ENCODE results near the gene RSPRY1. TPM values are rescaled to one million over a fixed set of nuclear protein-coding genes. Genes with fewer than 3 reads are reported as not detected.
"Not testable (repeated sequence)": the region's sequence is repeated elsewhere in the genome, so short reads cannot be mapped to it uniquely, and the experiment has no call there.

Gene RSPRY1
- total and polyA plus RNA-seq, 5 experiments from 2014 or later, result 25.9 to 34.6 (median 29.3) TPM

DNA sequence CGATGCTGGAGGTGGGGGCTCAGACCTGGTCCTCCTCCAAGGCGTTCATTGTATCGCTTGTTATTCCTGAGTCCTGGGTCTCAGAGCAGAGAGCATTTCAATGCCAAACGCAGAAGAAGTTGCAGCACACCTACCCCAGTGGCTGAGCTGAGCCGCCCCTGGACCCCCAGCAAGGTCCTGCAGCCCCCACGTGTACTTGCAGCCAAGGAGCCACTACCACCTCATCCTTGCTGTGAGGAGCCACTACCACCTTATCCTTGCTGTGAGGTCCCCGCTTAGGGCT is 84.9 kb downstream of the RSPRY1 start:
- ATAC-seq (no peak), DNase-seq (no peak)
- Mint-ChIP-seq H3K27me3 (no peaks in the 10 kb centered on the region), H3K9me3 (no peaks in the 10 kb centered on the region), H3K4me3 (no peak overlapping the region), H3K27ac (no peak overlapping the region), H3K4me1 (peaks cover 19 to 45% (median 40%) of the 10 kb centered on the region in 4 donors), H3K36me3 (no peaks in the 10 kb centered on the region)
- POLR2A ChIA-PET, result interaction anchor here (5.7 kb wide), 1 partner anchor 10 kb away, joined by 55 read pairs; no protein-coding TSS in a partner anchor

DNA sequence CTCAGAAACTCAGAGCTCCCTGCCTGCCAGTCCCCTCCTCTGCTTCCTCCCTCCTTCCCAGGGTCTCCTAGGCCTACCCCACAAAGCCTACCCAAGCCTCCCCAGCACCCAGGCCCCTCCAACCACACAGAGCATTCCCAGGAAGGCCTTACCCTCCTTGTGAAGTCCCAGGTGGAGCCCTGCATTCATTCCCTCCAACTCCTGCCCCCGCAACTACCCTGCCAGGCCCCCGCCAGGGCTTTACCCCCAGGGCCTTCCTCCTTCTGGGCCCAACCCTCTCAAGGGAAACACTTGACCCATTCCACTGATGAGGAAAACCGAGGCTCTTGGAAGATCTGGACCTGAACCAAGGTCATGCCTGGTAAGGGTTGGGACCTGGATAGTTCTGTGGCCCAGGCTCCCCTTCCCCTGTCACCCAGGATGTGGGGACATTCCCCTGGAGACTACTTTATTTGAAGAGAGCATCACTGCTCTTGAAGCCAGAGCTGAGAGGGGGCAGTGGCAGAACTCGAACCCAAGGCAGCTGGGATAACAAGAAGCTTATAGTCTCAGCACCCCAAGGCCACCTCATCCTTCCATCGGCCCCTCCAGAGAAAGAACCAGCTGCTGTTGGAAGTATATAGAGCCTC is 85.9 kb downstream of the RSPRY1 start:
- Mint-ChIP-seq H3K9me3 (no peaks in the 10 kb centered on the region), H3K27ac (peak overlapping the region in 5 of 10 donors; percentile 40 to 81 (median 66)), H3K4me3 (no peak overlapping the region), H3K36me3 (no peaks in the 10 kb centered on the region), H3K27me3 (no peaks in the 10 kb centered on the region), H3K4me1 (peaks cover 14 to 44% (median 38%) of the 10 kb centered on the region in 4 donors)
- DNase-seq (no peak), ATAC-seq (no peak)
- POLR2A ChIA-PET, result interaction anchor here (1.1 to 5.7 kb wide), 2 partner anchors 9 to 26 kb away, joined by 3 to 55 read pairs; no protein-coding TSS in a partner anchor

DNA sequence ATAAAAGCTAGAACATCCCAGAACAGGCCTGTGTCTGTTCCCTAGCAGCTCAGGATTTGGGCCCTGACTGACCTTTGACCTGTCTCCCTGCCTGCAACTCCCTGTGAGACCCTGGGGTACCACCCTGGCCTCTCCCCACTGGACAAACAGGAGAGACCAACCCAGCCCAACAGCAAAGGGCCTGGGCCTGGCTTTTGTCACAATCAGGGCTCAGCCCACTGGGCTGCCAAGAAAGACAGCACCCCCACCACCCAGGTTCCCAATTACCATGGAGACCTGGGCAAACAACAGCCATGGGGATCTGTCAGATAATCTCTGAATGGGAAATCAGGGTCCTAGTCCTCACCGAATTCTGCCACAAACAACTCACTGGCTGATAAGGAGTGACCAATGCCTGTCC is 87.2 kb downstream of the RSPRY1 start:
- ATAC-seq (no peak), DNase-seq (no peak)
- peaks cover 11 to 43% (median 38%) of the 10 kb centered on the region in 4 donors for H3K4me1 Mint-ChIP-seq
- POLR2A ChIA-PET, result no interaction called here
- H3K4me3 Mint-ChIP-seq, result no peak overlapping the region
- no peaks in the 10 kb centered on the region for H3K36me3 Mint-ChIP-seq
- H3K27ac Mint-ChIP-seq, result no peak overlapping the region
- no peaks in the 10 kb centered on the region for H3K27me3 Mint-ChIP-seq
- no peaks in the 10 kb centered on the region for H3K9me3 Mint-ChIP-seq

DNA sequence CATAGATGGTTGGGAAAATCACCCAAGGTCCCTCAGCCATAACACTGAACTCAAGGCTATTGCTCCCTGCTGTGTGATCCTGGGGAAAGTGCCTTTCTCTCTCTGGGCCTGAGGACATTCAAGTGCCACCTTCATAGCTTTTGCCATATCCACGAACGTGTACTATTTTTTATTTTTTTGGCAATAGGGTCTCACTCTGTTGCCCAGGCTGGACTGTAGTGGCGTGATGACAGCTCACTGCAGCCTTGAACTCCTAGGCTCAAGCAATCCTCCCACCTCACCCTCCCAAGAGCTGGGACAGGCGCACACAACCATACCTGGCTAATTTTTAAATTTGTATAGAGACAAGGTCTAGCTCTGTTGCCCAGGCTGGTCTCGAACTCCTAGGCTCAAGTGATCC is 87.7 kb downstream of the RSPRY1 start:
- H3K36me3 Mint-ChIP-seq, result no peaks in the 10 kb centered on the region
- POLR2A ChIA-PET, result no interaction called here
- H3K4me1 Mint-ChIP-seq, result peaks cover 9 to 42% (median 37%) of the 10 kb centered on the region in 4 donors
- no peak overlapping the region for H3K4me3 Mint-ChIP-seq
- ATAC-seq (no peak), DNase-seq (no peak)
- H3K9me3 Mint-ChIP-seq, result no peaks in the 10 kb centered on the region
- no peaks in the 10 kb centered on the region for H3K27me3 Mint-ChIP-seq
- no peak overlapping the region for H3K27ac Mint-ChIP-seq

DNA sequence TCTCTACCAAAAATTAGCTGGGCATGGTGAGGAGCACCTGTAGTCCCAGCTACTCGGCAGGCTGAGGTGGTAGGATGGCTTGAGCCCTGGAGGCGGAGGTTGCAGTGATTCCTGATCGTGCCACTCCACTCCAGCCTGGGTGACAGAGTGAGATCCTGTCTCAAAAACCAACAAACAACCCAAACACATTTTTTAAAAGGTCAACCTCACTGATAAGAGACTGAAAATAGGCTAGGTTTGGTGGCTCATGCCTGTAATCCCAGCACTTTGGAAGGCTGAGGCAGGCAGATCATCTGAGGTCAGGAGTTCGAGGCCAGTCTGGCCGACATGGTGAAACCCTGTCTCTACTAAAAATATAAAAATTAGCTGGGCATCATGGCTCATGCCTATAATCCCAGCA is 89.8 kb downstream of the RSPRY1 start:
- H3K36me3 Mint-ChIP-seq, ATAC-seq, H3K9me3 Mint-ChIP-seq, H3K27ac Mint-ChIP-seq, H3K27me3 Mint-ChIP-seq, DNase-seq, H3K4me3 Mint-ChIP-seq: not testable (repeated sequence)
- POLR2A ChIA-PET, result interaction anchor here (0.7 to 2.2 kb wide), 3 partner anchors 10 to 527 kb away, joined by 3 to 6 read pairs (median 4); no protein-coding TSS in a partner anchor
- H3K4me1 Mint-ChIP-seq, result peaks cover 16 to 51% (median 44%) of the 10 kb centered on the region in 4 donors

DNA sequence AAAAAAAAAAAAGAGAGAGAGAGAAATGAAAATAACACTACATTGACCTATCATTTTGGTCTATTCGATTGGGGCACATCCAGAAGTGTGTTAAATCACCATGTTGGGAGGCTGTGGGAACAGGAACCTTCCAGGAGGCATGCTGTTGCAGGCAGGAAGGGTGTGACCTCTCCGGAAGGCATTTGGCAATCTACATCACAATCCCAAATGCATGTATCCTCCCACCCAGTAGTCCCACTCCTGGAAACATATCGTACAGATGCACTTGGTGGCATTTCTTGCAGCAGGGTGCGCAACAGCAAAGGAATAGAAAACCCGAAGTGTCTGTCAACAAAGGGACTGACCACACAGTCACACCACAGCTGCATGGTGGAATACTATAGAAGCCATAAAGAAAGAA is 90.5 kb downstream of the RSPRY1 start:
- H3K4me3 Mint-ChIP-seq, result peak overlapping the region in 3 of 10 donors; percentile 6 to 56 (median 28)
- peaks cover 15 to 55% (median 45%) of the 10 kb centered on the region in 4 donors for H3K4me1 Mint-ChIP-seq

DNA sequence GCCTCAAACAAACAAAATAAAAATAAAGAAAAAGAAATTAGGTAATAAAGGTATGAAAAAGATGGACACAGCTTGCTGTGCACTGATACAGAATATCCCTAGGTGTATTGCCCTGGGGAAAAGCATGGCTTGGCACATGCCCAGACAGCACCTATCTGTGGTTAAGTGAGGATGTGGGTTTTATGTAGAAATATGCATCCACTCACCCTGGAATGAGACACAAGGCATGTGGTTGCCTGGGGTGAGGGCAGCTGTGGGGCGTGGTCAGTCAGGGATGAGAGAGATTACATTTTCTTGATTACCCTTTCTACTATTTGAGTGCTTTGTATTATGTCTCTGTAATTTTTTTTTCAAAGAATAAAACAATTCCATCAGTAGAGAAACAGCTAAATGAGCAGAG is 91.5 kb downstream of the RSPRY1 start:
- Mint-ChIP-seq H3K27me3 (peaks cover 0 to 2% (median 0%) of the 10 kb centered on the region in 5 donors), H3K36me3 (no peaks in the 10 kb centered on the region), H3K27ac (peak overlapping the region; percentile 28 to 87 (median 66)), H3K4me3 (peak overlapping the region; percentile 29 to 85 (median 74)), H3K9me3 (no peaks in the 10 kb centered on the region), H3K4me1 (peaks cover 15 to 58% (median 44%) of the 10 kb centered on the region in 4 donors)
- POLR2A ChIA-PET, result interaction anchor here (0.9 to 7.3 kb wide), 5 partner anchors 9 to 32 kb away, joined by 3 to 55 read pairs (median 4); partner anchors contain the start of gene ARL2BP
- ATAC-seq (peak; percentile 92 to 98), DNase-seq (peak in 9 of 10 donors; percentile 35 to 79 (median 60))

More for the DNA sequence above, 90.5 kb downstream of the RSPRY1 start:
- no peaks in the 10 kb centered on the region for H3K36me3 Mint-ChIP-seq
- DNase-seq, result no peak
- no peaks in the 10 kb centered on the region for H3K27me3 Mint-ChIP-seq
- H3K9me3 Mint-ChIP-seq, result no peaks in the 10 kb centered on the region
- POLR2A ChIA-PET, result interaction anchor here (0.7 to 1.4 kb wide), 2 partner anchors 21 to 528 kb away, joined by 3 to 6 read pairs; no protein-coding TSS in a partner anchor
- H3K27ac Mint-ChIP-seq, result peak overlapping the region in 5 of 10 donors; percentile 22 to 61 (median 41)
- ATAC-seq, result no peak

DNA sequence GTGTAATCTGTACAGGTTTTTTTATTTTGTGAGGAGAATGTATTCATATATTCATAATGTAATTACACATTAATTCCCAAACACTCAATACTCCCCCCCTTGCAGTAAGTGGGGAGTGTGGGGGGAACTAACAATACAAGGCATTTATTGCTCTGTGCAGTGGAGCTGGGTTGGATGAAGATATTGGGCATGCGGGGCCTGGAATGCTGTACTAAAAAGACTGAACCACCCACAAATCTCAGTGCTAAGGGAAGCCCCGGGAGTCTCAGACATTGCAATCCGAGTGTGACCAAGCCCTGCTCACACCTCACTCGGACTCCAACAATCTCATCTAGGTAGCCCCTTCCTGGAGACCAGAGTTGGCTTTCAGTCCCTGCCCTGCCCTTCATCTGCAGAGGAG is 92.4 kb downstream of the RSPRY1 start:
- no peaks in the 10 kb centered on the region for H3K36me3 Mint-ChIP-seq
- POLR2A ChIA-PET, result interaction anchor here (1.4 to 7.3 kb wide), 2 partner anchors 10 to 13 kb away, joined by 5 to 55 read pairs; no protein-coding TSS in a partner anchor
- DNase-seq (no peak), ATAC-seq (no peak)
- peaks cover 0 to 4% (median 0%) of the 10 kb centered on the region in 5 donors for H3K27me3 Mint-ChIP-seq
- H3K4me3 Mint-ChIP-seq, result peak overlapping the region in 1 of 10 donors; percentile 10
- H3K27ac Mint-ChIP-seq, result peak overlapping the region in 1 of 10 donors; percentile 44
- no peaks in the 10 kb centered on the region for H3K9me3 Mint-ChIP-seq
- H3K4me1 Mint-ChIP-seq, result peaks cover 18 to 65% (median 49%) of the 10 kb centered on the region in 4 donors

DNA sequence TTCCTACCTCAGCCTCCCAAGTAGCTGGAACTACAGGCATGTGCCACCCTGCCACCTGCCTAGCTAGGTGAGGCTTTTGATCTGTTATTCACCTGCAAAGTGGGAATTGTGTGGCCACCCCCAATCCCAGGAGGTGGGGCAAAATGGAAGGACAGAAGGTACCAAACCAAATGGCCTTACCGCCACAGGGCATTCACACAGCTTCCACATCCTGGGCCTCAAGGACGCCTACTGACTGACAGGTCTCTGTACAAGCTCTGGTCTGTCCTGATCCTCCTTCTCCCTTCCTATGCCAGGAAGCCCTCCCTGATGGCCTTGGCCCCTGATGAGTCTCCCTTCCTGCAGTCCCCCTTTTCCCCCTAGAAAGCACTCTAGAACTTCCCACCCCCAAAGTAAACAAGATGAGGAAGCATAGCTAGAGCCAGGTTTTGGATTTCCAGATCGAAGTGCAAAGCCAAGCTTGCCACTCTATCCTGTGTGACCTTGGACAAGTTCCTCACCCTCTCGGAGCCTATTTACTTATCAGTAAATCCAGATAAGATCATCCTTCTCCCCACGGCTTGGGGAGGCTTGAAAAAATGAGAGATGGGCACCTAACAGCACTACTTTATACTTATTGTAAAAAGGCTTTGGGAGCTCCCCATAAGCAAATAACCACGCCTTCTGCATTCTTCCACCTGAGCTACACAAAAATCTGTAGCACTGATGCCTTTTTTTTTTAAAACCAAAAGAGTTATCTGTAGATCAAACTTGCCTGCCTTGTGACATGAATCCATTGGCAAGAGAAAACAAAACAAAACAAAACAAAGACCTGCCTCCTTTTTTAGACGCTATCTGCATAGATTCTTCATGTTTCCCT is 93.9 kb downstream of the RSPRY1 start:
- Mint-ChIP-seq H3K27ac (peak overlapping the region in 3 of 10 donors; percentile 1 to 24 (median 13)), H3K4me1 (peaks cover 22 to 69% (median 57%) of the 10 kb centered on the region in 4 donors), H3K9me3 (no peaks in the 10 kb centered on the region), H3K36me3 (no peaks in the 10 kb centered on the region), H3K4me3 (peak overlapping the region in 1 of 10 donors; percentile 16), H3K27me3 (peaks cover 0 to 8% (median 0%) of the 10 kb centered on the region in 5 donors)
- ATAC-seq (no peak), DNase-seq (no peak)
- POLR2A ChIA-PET, result interaction anchor here (0.6 to 7.3 kb wide), 5 partner anchors 11 to 182 kb away, joined by 3 to 55 read pairs (median 3); partner anchors contain the start of genes CIAPIN1 and COQ9

DNA sequence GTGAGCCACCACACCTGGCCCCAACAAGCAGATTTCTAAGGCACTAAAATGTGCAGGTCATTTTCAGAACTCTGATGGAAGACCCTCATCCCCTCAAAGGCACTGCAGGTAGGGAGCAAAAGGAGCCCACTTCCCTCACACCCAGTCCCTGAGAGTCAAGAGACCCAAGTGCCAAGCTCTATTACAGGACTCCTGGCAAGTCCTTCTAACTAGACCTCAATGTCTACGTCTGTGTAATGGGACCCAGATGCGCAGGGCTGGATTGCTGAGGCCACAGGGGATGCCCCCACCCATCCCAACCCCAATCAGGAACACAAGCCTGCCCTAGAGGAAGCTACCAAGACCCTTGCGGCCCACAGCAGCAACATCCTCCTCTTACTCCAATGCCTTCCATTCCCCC is 95.7 kb downstream of the RSPRY1 start:
- POLR2A ChIA-PET, result interaction anchor here (0.9 to 7.3 kb wide), 4 partner anchors 9 to 36 kb away, joined by 3 to 55 read pairs (median 3); no protein-coding TSS in a partner anchor
- H3K4me1 Mint-ChIP-seq, result peaks cover 21 to 68% (median 53%) of the 10 kb centered on the region in 4 donors
- no peaks in the 10 kb centered on the region for H3K36me3 Mint-ChIP-seq
- DNase-seq (no peak), ATAC-seq (no peak)
- peak overlapping the region in 1 of 10 donors; percentile 22 for H3K4me3 Mint-ChIP-seq
- H3K27me3 Mint-ChIP-seq, result peaks cover 0 to 12% (median 0%) of the 10 kb centered on the region in 5 donors
- no peaks in the 10 kb centered on the region for H3K9me3 Mint-ChIP-seq
- H3K27ac Mint-ChIP-seq, result no peak overlapping the region

DNA sequence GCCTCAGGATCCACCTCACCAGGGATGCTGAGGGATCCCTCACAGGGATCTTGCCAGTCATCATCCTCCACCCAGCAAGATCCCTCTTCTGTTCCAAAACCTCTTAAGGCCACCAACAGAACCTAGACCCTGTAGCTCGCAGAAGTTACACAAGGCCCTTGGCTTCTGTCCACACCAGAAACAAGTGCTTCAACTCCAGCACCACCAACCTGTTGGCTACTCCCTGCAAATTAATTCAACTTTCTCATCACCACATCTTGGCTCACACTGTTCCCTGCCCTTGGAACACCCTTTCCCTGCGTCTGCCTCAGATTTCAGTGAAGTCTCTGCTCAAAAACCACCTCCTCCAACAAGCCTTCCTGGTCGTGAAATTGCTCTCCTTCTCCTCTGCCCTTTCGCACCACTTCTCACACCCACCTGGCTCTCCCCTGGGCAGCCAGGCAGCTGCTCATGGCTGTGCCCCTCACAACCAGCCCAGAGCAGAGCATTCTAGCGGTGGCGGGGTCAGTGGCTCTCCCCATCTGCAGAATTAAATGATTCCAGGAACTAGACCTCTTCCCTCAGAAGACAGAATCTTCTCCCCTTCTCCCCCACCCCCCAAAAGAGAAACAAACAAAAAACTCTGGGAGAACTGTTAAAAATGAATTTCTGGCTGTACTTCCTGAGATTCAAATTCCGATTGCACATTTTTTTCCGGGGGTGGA is 96.5 kb downstream of the RSPRY1 start:
- H3K9me3 Mint-ChIP-seq, result no peaks in the 10 kb centered on the region
- H3K4me1 Mint-ChIP-seq, result peaks cover 17 to 61% (median 45%) of the 10 kb centered on the region in 4 donors
- POLR2A ChIA-PET, result interaction anchor here (0.6 to 7.3 kb wide), 5 partner anchors 8 to 37 kb away, joined by 3 to 55 read pairs (median 3); no protein-coding TSS in a partner anchor
- ATAC-seq, result no peak
- no peak for DNase-seq
- H3K27me3 Mint-ChIP-seq, result peaks cover 0 to 12% (median 0%) of the 10 kb centered on the region in 5 donors
- peak overlapping the region in 2 of 10 donors; percentile 10 to 21 for H3K27ac Mint-ChIP-seq
- H3K36me3 Mint-ChIP-seq, result no peaks in the 10 kb centered on the region
- peak overlapping the region in 9 of 10 donors; percentile 4 to 90 (median 55) for H3K4me3 Mint-ChIP-seq

All from naive thymus-derived CD8-positive, alpha-beta T cell (primary cell).